HG03108 (cell line): ENCODE measurements around the gene BEST3.
A peak's percentile ranks its signal among the peaks of the same experiment; 100 is the strongest.

ENCODE experiments used
- ATAC-seq: cut with Tn5 transposase; IDR thresholded peaks from one replicate; pipeline ENCODE4 v1.9.1; 2021; ENCODE audit warnings: moderate library complexity; ENCODE audit not compliant: unreplicated experiment

The BEST3 gene

GRCh38 chr12:69698769-69699540 lies at the start of gene BEST3:
TSS of gene BEST3 (minus strand) at chr12:69699303. CDS start at chr12:69697798, 1,505 bp downstream.
- ATAC-seq, result no peak

- no peak for ATAC-seq
Observed at GRCh38 chr12:69744109-69744508, 45.0 kb upstream of the BEST3 start.

- ATAC-seq, result peak; percentile 33
Observed at GRCh38 chr12:69739287-69740191, 40.4 kb upstream of the BEST3 start.

- ATAC-seq, result peak; percentile 83
Observed at GRCh38 chr12:69738351-69739286, 39.5 kb upstream of the BEST3 start, which contains the start of gene RAB3IP. TSS of gene RAB3IP (plus strand) at chr12:69738860. CDS start at chr12:69755409, 16,549 bp downstream.

- ATAC-seq, result no peak
Observed at GRCh38 chr12:69733638-69734037, 34.5 kb upstream of the BEST3 start.

GRCh38 chr12:69732088-69732487 lies 33.0 kb upstream of the BEST3 start:
- ATAC-seq, result no peak

GRCh38 chr12:69726922-69727321 lies 27.8 kb upstream of the BEST3 start:
- no peak for ATAC-seq

- ATAC-seq, result no peak
Observed at GRCh38 chr12:69720750-69721149, 21.6 kb upstream of the BEST3 start.

- no peak for ATAC-seq
Observed at GRCh38 chr12:69719336-69720316, 20.5 kb upstream of the BEST3 start.

GRCh38 chr12:69714542-69714941 lies 15.4 kb upstream of the BEST3 start:
- no peak for ATAC-seq

GRCh38 chr12:69712826-69713225 lies 13.7 kb upstream of the BEST3 start:
- no peak for ATAC-seq

- ATAC-seq, result no peak
Observed at GRCh38 chr12:69708649-69709048, 9.5 kb upstream of the BEST3 start.

GRCh38 chr12:69704357-69704756 lies 5.3 kb upstream of the BEST3 start:
- no peak for ATAC-seq

- ATAC-seq, result no peak
Observed at GRCh38 chr12:69703146-69703642, 4.1 kb upstream of the BEST3 start.

GRCh38 chr12:69701826-69702225 lies 2.7 kb upstream of the BEST3 start:
- no peak for ATAC-seq

- no peak for ATAC-seq
Observed at GRCh38 chr12:69698054-69698453, 1.0 kb downstream of the BEST3 start.

GRCh38 chr12:69694123-69694522 lies 5.0 kb downstream of the BEST3 start:
- no peak for ATAC-seq

GRCh38 chr12:69689638-69690037 lies 9.5 kb downstream of the BEST3 start:
- ATAC-seq, result no peak
